ENCODE results near the gene TRIM36. TPM values are rescaled to one million over a fixed set of nuclear protein-coding genes. Genes with fewer than 3 reads are reported as not detected.

TRIM36 gene
- total RNA-seq, 1 donor from 2014 or later: 9.4 TPM

DNA sequence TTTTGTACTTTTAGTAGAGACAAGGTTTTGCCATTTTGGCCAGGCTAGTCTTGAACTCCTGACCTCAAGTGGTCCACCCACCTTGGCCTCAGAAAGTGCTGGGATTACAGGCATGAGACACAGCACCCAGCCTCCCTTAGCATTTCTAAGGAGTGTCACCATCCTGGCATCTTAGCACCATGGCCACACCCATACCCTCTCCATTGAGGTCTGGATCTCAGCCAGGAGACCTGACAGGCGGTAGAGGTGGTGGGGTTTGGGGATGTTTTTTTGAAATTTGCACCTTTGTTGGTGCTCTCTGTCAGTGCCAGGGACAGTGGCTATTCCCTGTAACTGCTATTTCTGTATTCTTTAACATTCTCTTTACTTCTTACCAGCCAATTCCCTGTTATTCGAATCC is 72.5 kb downstream of the TRIM36 start:
- Mint-ChIP-seq H3K36me3 (ENCODE audit: low read depth) (peaks cover 1% of the 10 kb centered on the region), H3K27ac (ENCODE audit: unreplicated experiment) (no peak overlapping the region), H3K4me3 (ENCODE audit: unreplicated experiment) (no peak overlapping the region), H3K27me3 (ENCODE audit: low read depth) (peaks cover 21% of the 10 kb centered on the region), H3K4me1 (ENCODE audit: low read depth) (peaks cover 11% of the 10 kb centered on the region), H3K9me3 (ENCODE audit: low read depth) (no peaks in the 10 kb centered on the region)
- DNase-seq (ENCODE audit: low spot score): no peak
- TF ChIP-seq, protein P1, sequence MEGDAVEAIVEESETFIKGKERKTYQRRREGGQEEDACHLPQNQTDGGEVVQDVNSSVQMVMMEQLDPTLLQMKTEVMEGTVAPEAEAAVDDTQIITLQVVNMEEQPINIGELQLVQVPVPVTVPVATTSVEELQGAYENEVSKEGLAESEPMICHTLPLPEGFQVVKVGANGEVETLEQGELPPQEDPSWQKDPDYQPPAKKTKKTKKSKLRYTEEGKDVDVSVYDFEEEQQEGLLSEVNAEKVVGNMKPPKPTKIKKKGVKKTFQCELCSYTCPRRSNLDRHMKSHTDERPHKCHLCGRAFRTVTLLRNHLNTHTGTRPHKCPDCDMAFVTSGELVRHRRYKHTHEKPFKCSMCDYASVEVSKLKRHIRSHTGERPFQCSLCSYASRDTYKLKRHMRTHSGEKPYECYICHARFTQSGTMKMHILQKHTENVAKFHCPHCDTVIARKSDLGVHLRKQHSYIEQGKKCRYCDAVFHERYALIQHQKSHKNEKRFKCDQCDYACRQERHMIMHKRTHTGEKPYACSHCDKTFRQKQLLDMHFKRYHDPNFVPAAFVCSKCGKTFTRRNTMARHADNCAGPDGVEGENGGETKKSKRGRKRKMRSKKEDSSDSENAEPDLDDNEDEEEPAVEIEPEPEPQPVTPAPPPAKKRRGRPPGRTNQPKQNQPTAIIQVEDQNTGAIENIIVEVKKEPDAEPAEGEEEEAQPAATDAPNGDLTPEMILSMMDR (IDR thresholded peaks at IDR 0.05): no peak

DNA sequence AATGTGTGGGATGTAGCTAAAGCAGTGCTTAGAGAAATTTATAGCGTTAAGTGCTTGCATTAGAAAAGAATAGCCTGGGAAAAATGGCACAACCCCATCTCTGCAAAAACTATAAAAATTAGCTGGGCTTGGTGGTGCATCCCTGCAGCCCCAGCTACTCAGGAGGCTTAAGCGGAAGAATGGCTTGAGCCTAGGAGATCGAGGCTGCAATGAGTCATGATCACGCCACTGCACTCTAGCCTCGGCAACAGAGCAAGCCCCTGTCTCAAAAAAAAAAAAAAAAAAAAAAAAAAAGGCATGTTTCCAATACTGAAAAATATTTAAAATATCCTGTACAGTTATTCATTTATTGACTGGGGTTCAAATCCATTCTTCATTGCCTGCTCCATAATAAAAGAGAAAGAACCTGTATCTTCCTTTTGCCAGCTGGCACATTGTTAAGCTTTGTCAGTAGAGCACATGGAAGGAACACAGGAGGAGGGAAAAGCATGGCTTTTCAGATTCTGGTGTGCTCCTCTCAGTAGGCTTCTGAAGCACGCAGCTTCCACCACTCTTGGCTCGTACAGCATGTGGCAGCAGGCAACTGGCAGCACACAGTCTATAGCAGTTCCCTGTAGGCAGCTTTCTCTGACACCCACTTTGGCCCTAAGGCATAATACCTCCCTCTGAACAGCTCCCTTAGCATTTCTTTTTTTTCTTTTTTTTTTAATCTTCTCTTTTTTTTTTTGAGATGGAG is 73.5 kb downstream of the TRIM36 start:
- no peak overlapping the region for H3K4me3 Mint-ChIP-seq (ENCODE audit: unreplicated experiment)
- no peaks in the 10 kb centered on the region for H3K9me3 Mint-ChIP-seq (ENCODE audit: low read depth)
- H3K36me3 Mint-ChIP-seq (ENCODE audit: low read depth): peaks cover 1% of the 10 kb centered on the region
- TF ChIP-seq, protein P1 (IDR thresholded peaks at IDR 0.05): no peak
- peaks cover 31% of the 10 kb centered on the region for H3K27me3 Mint-ChIP-seq (ENCODE audit: low read depth)
- no peak overlapping the region for H3K27ac Mint-ChIP-seq (ENCODE audit: unreplicated experiment)
- DNase-seq (ENCODE audit: low spot score): no peak
- H3K4me1 Mint-ChIP-seq (ENCODE audit: low read depth): peaks cover 11% of the 10 kb centered on the region

DNA sequence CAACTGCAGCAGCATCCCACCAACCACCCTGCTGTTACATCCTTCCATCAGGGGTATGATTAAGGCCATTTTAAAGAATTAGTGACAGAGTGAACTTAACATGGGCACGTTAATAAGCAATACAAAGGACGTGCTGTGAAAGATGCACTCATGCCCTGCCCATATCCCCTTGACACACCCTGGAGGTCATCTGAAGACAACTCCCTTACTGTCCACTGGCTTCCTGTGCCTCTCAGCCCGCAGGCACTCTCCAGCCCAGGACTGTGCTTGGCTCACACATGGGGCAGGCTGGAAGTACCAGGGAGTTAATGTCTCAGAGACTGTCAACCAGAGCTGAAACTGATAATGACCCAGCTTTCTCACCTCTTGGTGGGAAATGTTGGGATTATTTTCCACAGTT is 81.8 kb downstream of the TRIM36 start:
- no peaks in the 10 kb centered on the region for H3K9me3 Mint-ChIP-seq (ENCODE audit: low read depth)
- H3K27ac Mint-ChIP-seq (ENCODE audit: unreplicated experiment): no peak overlapping the region
- peaks cover 47% of the 10 kb centered on the region for H3K27me3 Mint-ChIP-seq (ENCODE audit: low read depth)
- no peak overlapping the region for H3K4me3 Mint-ChIP-seq (ENCODE audit: unreplicated experiment)
- TF ChIP-seq, protein P1 (IDR thresholded peaks at IDR 0.05): no peak
- no peaks in the 10 kb centered on the region for H3K4me1 Mint-ChIP-seq (ENCODE audit: low read depth)
- DNase-seq (ENCODE audit: low spot score): no peak
- no peaks in the 10 kb centered on the region for H3K36me3 Mint-ChIP-seq (ENCODE audit: low read depth)

DNA sequence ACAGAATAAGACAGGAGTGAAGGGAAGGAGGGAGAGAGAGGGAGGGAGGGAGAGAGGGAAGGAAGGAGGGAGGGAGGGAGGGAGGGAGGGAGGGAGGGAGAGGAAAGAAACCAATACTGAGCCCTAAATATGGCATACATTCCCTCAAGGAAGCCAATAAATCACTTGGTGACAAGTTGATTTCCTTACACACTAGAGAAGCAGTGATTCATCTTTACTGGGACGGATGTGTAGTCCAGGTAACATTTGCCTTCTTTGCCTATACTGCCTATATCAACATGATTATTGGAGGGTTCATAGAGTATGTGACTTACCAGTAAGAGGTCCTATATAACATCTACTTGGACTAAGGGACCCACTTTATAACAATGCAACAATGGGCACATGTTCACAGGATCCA is 83.2 kb downstream of the TRIM36 start:
- H3K4me3 Mint-ChIP-seq (ENCODE audit: unreplicated experiment): no peak overlapping the region

DNA sequence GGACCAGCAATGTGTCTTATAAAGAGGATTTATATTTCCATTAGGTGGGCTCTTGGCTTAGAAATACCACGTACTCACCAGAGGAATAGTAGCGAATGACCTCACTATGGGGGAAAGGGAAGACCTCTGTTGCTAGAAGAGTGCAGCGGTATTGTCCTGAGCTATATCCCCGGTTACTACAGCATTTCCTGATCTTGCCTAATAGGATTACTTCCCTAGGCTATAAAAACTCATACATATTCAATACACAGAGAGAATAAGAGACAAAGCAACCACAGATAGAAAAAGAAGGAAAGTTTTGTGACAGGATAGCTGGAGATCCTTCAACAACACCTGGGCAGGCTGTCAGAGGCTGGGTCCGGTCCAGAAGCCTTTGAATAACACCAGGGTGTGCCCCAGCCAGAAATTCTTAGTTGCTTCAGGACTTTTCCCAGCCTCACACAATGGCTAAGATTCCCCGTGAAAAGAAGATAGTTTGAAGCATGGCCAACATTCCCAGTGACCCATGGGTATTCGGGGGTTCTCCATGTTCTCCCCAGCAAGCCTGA is 85.4 kb downstream of the TRIM36 start:
- H3K27me3 Mint-ChIP-seq (ENCODE audit: low read depth): peaks cover 22% of the 10 kb centered on the region
- H3K4me1 Mint-ChIP-seq (ENCODE audit: low read depth): no peaks in the 10 kb centered on the region
- no peaks in the 10 kb centered on the region for H3K36me3 Mint-ChIP-seq (ENCODE audit: low read depth)
- H3K27ac Mint-ChIP-seq (ENCODE audit: unreplicated experiment): no peak overlapping the region
- H3K9me3 Mint-ChIP-seq (ENCODE audit: low read depth): no peaks in the 10 kb centered on the region
- H3K4me3 Mint-ChIP-seq (ENCODE audit: unreplicated experiment): no peak overlapping the region
- no peak for DNase-seq (ENCODE audit: low spot score)
- TF ChIP-seq, protein P1 (IDR thresholded peaks at IDR 0.05): no peak

More for the DNA sequence above, 83.2 kb downstream of the TRIM36 start:
- TF ChIP-seq, protein P1 (IDR thresholded peaks at IDR 0.05): no peak
- H3K9me3 Mint-ChIP-seq (ENCODE audit: low read depth): no peaks in the 10 kb centered on the region
- H3K27me3 Mint-ChIP-seq (ENCODE audit: low read depth): peaks cover 34% of the 10 kb centered on the region
- H3K36me3 Mint-ChIP-seq (ENCODE audit: low read depth): no peaks in the 10 kb centered on the region
- no peaks in the 10 kb centered on the region for H3K4me1 Mint-ChIP-seq (ENCODE audit: low read depth)
- DNase-seq (ENCODE audit: low spot score): no peak
- H3K27ac Mint-ChIP-seq (ENCODE audit: unreplicated experiment): no peak overlapping the region

Measured in chondrocyte (in vitro differentiated cells).